Endometrial microvascular endothelial cells (primary cell): ENCODE results near the gene PIK3R5. TPM values are rescaled to one million over a fixed set of nuclear protein-coding genes. Genes with fewer than 3 reads are reported as not detected.

Experiments
- in situ Hi-C: cut with HindIII; loops from 2 replicates; pipeline ENCODE4 v1.10.0; 2017; ENCODE audit warnings: low sequenced_read_pairs, low pct_unique_long_range_greater_than_20kb; ENCODE audit errors: inconsistent ontology term
- total RNA-seq: library from RNA; depleted of rRNA; stranded (reverse); fragments of >200 nt; gene quantifications from one replicate; pipeline ENCODE4 v1.2.3, GENCODE V29; 2015; ENCODE audit errors: inconsistent ontology term

The PIK3R5 gene
- total RNA-seq, 1 donor from 2014 or later: not detected

- in situ Hi-C loops: no loop called here
Measured at GRCh38 chr17:8909586-8910270, 55.8 kb downstream of the PIK3R5 start.

GRCh38 chr17:8905331-8905730 is 60.2 kb downstream of the PIK3R5 start:
- in situ Hi-C loops: no loop called here

GRCh38 chr17:8904686-8905085 is 60.8 kb downstream of the PIK3R5 start:
- in situ Hi-C loops: no loop called here

DNA sequence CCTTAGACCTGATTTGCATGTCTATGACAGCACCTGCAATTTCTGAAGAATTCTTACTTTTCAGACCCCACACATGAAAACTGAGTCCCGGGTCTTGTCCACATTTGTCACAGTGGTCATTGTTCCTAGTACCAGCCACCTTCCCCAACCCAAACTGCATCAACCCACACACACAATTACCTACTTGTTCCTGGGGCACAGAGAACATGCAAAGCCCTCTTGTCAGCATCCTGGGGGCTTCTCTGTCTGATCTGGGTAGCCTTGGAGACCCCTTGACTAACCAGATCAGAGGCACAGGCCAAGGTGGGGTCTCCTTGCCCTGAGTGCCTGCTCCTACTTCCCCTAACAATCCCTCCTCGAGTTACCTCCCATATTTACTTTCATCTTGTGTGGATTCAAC is 61.3 kb downstream of the PIK3R5 start:
- in situ Hi-C loops: no loop called here

DNA sequence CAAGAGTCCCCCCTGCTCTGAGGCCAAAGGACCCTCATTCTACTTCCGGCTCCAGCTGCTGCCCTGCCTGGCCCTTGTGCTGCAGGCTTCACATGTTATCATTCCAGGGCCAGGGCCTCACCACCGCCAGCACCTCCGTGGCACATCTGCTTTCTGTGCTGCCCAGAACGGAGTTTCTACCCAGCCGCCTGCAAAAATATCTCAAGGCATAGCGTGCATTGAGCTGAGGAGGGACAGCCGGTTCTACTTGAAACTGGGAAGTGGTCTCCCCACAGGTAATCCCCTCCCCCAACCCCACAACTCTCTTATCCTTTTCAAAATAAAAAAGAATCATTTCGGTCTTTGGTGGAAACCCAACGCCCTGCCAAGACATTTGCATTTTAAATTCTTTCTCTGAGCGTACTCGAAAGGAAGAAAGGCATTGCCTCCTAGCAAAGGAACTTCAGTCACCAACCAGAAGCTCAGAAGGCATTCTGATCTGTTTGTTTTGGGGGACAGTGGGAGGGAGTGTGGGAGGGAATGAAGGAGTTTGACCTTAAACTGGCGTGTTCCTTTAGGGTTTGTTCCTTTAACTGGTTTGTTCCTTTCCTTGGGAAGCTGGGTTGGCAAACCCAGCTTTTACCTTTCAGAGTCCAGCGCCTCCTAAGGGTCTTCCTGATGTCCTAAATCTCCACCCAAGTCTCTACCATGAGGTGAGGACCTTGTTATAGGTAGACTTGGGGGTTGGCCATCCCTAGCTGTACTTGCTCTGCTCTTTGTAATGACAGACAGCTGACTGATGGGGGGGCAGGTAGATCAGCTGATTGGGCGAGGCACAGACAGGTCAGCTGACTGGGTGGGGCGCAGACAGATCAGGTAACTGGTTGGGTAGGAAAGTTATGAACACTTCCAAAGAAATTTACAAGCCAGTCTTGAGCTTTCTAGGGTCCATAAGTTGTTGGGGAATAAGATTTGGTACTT is 64.6 kb downstream of the PIK3R5 start:
- in situ Hi-C loops: no loop called here

- in situ Hi-C loops: no loop called here
Measured at GRCh38 chr17:8900207-8900606, 65.3 kb downstream of the PIK3R5 start.

DNA sequence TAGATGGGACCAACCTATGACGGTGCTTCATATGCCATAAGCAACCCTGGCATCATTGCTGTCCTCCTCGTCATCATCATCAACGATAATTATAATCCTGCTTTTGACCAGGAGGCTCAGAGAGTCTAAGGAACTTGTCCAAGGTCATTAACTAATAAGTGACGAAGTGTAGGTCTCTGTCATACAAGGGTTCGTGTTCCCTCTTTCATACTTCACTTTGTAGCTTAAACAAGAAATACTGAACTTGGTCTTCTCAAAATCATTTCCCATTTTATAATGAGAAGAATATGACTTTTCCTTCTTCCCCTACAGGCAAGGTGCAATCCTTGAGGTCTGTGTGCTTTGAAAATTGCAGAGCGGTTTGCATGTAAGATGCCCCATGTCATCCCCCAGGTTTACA is 66.9 kb downstream of the PIK3R5 start:
- in situ Hi-C loops: no loop called here

- in situ Hi-C loops: no loop called here
Measured at GRCh38 chr17:8898126-8898525, 67.4 kb downstream of the PIK3R5 start.

DNA sequence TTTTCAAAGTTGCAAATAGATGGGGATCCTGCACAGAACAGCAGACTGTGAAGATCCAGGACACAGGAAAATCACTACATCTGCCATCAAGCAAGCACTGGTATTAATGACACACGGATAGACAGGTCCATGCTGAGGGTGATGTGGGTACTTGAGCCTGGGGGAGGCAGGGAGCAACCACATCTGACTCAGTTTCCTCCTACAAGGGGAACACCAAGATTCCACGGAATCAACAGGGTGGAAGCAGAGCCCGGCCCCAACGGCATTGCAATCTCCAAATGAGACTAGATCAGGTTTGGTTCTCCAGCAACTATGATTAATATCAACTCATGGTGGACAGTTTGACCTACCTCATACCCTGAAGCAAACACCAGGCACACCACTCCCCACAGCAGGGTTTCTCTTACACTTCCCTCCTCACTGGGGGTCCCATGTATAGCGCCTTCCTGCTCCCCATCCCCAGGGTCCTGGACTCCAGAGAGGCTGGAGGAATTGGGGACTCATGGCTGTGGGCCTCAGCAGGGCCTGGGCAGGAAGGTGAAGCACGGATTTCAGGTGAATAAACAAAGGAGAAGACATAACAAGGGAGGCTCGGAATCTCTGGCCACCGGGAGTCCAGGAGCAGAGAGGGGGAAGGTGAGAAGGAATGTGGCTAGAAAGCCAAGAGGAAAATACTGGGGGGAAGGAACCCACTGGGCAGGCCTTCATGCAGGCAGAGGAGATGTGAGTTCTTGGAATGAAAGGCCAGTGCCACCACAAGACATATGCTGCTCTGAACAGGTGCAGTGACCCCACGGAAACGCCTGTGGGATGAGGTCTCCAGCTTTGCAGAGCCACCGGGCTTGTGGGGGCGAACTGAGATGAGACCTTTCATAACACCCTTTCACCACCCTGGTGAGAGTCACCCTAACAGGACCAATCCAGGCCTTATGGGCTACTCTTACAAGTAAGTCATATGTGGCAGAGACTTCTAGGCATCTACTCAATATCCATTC is 68.6 kb downstream of the PIK3R5 start:
- in situ Hi-C loops: no loop called here

DNA sequence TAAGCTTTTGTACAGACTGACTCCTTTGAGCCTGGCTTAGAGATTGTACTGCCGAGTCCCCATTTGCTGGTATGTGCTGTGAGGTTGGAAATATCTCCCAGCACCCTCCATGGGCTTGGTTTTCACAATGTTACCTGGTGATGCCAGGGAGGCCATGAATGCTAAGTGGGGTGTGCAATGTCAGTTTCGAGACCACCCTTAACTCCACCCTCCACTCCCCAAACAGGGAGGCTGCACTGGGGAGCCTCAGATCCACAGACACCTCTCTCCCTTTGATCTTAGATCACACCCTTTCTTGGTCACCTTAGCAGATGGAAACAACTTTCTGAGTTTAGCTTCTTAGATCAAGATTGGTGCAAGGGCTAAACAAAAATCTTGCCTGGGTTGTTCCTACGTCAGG is 69.4 kb downstream of the PIK3R5 start:
- in situ Hi-C loops: no loop called here

DNA sequence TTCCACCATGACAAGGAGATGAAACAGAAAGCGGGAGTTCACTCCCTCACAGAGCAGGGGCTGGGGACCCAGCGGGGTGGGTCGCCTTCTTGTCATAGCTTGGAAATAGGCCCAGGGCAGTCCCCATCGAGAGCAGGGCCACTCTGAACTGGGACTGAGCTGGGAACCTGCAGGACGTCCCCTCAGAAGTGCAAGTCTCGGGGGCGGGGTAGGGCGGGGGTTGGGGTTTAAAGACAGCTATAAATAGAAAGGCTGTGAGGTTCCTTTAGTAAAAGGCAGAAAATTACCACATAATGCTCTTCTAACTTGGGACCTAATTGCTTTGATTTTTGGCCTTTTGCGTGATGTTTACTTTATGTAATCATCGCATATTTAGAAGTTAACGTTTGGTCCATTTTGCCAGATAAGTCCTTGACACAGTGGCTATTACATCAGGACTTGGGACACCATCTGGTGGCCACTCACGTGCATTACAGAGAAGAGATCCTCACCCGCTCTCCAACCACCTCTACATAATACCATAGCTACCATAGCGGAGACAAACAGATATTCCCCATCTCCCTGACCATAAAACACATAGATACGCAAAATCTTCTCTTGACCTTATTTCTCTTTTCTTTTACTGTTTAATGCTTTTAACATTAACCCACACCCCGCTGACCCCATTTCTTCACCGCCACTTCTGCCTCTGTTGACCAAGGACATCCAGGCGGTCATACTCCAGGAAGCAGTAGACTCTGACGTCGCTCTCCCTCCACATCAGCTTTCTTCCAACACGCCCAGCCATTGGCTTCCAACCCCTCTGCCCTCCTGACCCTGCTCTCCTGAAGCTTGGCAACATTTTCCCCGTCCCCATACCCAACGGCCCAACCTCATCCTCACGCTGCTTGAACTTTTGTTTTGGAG is 70.6 kb downstream of the PIK3R5 start:
- in situ Hi-C loops: no loop called here

DNA sequence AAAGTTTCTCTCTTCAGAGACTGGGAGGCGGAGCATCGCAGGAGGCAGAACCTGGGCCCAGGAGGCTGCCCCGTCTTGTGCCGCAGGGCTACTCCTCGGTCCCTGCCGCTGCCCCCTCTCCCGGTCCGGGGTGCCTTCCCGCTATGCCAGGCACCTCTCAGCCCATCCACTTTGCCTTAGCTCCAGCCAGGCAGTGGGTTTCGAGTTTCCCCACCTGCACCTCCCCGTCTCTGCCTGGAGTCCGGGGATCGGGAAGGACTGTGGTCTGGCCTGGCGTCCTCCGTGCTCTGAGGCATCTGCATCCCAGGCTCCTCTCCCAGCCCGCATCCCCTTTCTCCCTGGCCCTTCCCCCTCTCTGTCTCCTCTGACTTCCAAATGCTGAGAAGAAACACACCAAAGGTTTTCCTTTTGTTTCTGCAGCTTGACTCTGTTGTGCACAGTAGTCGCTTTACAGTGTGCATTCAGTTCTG is 71.3 kb downstream of the PIK3R5 start:
- in situ Hi-C loops: no loop called here

- in situ Hi-C loops: no loop called here
Measured at GRCh38 chr17:8893621-8894201, 71.8 kb downstream of the PIK3R5 start.

DNA sequence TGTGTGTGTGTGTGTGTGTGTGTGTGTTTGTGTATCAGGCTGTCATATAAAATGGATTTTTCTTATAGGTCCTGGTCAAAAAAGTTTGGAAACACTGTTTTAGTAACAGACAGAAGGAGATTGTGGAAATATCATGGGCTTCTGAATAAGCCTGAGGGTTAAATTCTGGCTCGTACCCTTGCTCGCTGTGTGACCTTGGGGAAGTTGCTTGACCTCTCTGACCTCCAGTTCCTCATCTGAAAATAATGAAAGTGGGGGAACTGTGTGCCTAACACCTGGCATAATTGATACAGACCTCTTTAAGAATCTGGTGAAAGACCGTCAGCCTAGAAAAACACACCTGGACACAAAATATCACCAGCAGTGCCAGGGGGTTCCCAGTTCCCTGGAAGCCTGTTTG is 72.4 kb downstream of the PIK3R5 start:
- in situ Hi-C loops: no loop called here

GRCh38 chr17:8892338-8892690 is 73.2 kb downstream of the PIK3R5 start:
- in situ Hi-C loops: no loop called here

DNA sequence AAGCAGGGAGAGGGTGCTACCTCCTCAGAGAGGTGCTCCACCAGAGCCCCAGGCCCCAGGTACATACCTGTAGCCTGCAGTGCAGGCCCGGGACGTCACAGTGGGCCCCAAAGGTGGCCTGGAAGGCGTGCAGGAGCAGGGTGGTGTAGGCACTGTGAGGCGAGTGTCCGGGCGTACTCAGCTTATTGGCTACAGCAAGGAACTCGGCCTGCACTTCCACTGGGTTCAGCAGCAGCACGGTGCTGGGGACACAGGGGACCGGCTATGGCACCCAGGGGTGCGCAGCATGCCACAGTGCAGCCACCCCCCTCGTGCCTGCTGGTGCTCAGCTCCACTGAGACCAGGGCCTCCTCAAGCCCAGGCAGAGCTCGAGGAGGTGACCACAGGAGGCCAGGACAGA is 74.8 kb downstream of the PIK3R5 start:
- in situ Hi-C loops: no loop called here

DNA sequence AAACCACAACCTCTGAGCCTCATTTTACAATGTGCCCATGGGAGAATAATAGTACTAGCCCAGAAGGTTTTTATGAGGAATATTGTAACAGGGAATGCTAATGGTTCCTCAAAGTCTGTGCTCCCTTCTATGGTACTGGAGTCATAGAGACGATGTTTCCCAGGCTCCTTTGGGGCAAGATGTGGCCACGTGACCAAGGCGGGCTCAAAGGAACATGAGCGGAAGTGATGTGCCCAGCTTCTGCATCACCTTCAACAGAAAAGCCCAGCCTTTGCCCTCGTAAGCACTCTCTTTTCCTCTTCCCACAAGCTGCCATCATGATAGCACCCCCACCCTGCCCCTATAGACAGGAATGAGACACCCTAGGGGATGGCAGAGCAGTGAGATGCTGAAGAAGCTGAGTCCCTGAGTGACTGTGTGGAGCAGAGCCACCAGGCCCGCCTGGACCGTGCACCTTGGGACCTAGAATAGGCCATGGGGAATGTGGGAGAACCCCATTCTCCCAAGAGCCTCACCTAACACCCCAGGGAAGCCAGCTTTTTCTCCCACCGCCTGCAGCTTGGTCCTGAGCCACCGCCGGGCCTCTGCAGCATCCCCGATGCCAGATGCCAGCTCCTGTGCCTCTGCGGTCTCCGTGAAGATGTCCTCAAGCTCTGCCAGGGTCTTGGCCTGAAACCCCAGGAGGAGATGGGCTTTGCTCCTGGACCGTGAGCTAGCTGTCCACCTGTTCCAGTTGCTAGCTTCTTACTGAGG is 75.9 kb downstream of the PIK3R5 start:
- in situ Hi-C loops: no loop called here
